ENCODE data around the gene EPHB4.
"Not testable (repeated sequence)": the region's sequence is repeated elsewhere in the genome, so short reads cannot be mapped to it uniquely, and the experiment has no call there.

The EPHB4 gene

DNA sequence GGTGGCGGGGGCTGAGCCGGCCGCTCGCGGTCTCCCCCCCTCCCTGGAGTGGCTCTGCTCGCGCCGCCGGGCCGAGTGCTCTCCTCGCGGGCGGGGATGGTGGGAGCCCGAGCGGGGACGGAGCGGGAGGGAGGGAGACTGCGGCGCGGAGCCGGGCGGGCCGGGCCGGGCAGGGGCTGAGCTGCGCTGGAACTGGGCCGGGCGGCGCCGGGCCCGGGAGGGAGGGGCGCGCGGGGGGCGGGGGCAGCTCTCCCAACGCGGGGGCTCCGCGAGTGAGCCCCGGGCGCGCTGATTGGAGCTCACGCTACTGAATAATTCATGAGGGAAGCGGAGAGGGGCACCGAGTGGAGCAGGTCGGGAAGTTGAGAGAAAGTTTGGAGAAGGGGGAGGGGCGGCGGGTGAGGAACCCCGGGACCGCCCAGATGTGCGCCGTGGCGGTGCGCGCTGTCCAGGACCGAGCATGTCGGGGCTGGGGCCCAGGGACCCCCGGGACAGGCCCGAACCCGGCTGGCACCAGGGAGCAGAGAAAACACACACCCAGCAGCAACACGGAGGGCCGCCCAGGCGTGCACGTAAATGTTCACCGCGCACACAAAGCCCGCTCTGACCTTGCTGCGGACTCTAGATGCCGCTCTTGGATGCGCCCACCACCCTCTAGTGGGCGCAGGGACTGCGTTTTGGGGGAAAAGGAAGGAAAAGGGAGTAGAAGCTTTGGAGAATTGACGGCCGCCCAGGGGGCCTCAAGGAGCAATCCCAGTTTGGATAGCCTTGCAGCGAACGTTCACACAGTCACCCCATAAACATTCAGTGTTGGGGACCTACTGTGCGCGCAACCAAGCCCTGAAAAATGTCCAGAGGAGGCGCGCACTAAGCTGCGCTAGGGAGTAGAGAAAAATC is at the start of gene EPHB4:
Gene EPHB4, minus strand, starts transcription at position 194 of the 897 bp plus-strand sequence. CDS start 493 bp downstream, outside the sequence.
- no peak for DNase-seq (ENCODE audit: low read depth)

DNA sequence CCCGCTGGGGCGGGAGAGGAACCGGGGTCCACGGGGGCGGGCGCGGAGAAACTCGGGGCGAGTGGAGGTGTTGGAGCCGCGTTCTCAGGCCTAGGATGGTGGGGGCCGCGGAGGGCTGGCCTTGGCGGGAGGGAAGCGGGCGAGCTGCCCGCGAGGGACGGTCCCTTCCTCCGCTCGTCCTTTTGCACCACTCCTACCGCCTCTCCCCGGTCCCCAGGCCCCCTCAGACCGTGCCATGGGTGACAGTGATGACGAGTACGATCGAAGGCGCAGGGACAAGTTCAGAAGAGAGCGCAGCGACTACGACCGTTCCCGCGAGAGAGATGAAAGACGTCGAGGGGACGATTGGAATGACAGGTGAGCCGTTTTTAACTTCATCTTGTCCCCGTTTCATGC is 48.0 kb upstream of the EPHB4 start:
- no peak for DNase-seq (ENCODE audit: low read depth)

DNA sequence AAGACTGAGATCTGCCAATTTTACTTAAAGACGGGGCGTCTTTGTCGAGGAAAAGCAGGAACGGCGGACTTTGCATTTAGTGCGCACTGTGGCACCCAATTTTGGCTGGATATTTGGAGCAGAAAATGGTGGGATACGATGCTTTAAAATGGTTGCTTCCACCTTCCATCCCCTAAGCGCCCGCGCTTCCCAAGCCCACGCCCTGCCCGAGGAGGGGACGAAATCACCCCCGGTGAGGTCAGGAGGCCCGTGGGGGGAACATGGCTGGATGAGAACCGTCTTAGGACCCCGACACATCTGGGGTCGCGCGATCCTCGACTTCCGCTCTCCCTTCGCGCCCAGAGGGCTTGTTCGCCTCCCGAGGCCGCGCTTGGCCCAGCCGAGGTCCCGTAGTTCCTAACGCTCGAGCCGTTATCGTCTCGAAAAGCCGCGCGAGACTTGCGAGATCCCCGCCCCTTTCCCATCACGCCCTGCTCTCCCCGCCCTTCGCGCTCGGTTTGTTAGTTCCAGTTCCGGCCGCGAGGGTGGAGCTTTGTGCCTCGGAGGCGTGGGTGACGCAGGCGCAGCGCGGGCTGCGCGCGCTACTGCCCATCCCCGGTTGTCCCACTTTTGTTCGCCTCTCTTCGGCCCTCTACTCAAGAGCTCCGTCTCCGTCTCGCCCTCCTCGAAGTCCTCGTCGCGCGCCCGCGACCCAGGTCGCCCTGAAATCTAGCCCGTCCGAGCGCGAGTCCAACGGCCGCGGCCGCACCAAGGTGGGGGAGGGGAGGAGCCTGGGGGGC is 47.4 kb upstream of the EPHB4 start, which contains the start of gene SRRT:
Gene SRRT, plus strand, starts transcription at position 527 of the 779 bp plus-strand sequence. CDS start 488 bp downstream, outside the sequence.
- peak; percentile 98 for DNase-seq (ENCODE audit: low read depth)

DNA sequence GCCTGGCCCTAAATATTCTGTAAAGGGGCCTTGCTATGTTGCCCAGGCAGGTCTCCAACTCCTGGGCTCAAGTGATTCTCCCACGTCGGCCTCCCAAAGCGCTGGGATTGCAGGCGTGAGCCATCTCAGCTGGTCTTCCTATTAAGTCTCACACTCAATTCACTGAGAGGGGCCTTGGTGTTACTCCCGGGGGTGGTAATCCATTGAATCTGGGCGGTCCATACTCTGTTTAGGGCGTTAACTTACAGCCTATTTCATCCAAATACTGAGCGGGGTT is 46.9 kb upstream of the EPHB4 start:
- no peak for DNase-seq (ENCODE audit: low read depth)

DNA sequence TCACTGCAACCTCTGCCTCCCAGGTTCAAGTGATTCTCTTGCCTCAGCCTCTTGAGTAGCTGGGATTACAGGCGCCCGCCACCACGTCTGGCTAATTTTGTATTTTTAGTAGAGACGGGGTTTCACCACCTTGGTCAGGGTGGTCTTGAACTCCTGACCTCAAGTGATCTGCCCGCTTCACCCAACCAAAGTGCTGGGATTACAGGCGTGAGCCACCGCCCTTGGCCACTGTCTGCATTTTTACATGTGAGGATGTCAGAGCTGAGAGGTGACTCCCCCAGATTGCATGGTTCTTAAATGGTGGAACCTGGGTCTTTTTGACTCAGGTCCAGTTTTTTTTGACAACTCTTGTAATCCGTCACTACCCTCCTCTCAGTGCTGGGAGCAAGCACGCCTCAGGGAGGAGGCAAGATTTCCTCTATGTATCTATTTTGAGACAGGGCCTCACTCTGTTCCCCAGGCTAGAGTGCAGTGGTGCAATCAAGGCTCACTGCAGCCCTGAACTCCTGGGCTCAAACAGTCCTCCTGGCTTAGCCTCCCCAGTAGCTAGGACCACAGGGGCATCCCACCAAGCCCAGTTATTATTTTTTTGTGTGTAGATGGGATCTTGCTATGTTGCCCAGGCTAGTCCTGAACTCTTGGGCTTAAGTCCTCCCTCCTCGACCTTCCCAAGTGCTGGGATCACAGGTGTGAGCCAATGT is 46.4 kb upstream of the EPHB4 start:
- no peak for DNase-seq (ENCODE audit: low read depth)

DNA sequence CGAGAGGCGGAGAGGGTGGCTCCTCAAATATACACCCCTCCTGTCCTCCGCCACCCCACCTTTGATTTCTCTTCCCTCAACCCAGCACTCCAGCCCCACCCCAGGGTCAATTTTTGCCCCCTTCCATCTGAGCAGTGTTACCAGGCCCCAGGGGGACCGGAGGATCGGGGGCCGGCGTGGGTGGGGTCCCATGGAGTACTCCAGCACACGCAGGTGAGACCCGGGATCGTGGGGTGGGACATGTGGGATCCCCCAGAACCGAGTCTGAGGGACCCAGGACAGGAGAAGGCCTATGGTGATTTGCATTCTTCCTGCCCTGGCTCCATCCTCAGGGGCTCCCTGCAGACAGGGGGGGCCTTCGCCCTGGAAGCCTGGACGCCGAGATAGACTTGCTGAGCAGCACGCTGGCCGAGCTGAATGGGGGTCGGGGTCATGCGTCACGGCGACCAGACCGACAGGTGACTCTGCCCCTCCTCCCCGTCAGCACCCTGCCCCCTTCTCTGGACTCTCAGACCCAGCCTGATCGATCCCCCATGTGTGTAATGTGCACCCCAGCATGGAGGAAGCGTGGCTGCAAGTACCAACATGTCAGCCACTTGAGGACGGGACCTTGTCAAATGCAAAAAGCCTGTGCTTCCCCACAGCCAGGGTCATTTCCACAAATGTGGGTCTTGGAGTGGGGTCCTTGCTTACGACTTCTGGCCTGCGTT is 40.6 kb upstream of the EPHB4 start:
- no peak for DNase-seq (ENCODE audit: low read depth)

DNA sequence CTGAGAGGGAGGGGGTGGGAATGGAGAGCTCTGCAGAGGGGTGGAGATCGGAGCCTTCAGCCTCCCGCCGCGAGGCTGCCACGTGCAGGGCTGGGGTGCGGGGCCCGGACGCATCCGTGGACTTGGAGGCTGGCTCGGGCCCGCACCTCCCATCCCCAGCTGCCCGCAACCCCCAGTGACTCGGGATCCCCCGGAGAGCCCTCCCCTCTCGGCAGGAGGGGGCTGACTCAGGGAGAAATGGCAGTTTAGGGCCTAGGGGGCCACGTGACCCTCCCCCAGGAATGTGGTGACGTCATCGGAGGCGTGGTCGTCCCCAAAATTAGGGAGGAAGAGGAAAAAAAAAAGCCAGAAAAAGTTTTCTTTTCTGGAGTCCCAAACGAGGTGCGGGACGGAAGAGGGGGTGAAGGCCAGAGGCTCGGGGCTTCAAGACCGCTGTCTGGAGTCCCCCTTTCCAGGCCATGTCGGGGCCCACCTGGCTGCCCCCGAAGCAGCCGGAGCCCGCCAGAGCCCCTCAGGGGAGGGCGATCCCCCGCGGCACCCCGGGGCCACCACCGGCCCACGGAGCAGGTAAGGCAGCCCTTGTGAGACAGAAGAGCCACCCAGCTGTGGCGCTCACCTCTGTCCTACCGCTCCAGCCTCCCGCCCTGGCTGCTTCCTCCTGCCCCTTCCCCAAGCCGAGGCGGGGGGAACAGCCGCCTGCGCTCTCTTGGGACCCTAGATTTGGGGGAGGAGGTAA is 39.9 kb upstream of the EPHB4 start, which contains the start of gene TRIP6:
Gene TRIP6, plus strand, starts transcription at position 348 of the 736 bp plus-strand sequence. Its CDS starts 111 bp downstream, at position 459.
- DNase-seq (ENCODE audit: low read depth) = peak; percentile 62

DNA sequence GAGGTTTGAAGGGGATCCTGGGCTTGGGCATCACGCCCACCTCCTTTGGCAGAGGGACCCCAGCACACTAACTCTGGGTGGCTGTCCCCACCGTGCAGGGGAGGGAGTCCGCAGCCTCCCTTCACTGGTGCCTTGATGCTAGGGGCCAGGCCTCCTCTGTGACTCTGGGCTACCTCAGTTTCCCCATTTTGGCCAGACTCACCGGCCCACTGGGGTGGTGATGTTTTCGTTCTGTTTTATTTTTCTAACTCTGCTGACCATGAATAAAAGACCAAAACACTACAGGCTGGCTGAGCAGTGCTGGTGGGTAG is 39.4 kb upstream of the EPHB4 start:
- no peak for DNase-seq (ENCODE audit: low read depth)

DNA sequence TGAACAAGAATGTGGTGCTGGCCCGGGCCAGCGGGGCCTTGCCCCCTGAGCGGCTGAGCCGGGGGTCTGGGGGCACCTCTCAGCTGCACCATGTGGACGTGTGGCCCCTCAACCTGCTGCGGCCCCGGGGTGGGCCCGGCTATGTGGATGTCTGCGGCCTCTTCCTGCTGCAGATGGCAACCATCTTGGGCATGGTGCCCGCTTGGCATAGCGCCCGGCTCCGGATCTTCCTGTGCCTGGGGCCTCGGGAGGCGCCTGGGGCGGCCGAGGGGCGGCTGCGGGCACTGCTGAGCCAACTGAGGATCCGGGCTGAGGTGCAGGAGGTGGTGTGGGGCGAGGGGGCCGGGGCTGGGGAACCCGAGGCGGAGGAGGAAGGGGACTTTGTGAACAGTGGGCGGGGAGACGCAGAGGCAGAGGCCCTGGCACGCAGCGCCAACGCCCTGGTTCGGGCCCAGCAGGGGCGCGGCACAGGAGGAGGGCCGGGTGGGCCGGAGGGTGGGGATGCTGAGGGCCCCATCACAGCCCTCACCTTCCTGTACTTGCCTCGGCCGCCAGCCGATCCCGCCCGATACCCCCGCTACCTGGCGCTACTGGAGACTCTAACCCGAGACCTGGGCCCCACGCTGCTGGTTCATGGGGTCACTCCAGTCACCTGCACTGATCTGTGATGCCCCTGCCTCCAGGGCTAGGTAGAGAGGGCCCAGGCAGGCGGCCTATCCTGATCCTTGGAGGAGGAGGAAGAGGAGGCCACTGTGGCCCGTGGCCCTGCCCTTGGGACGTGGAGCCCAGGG is 38.8 kb upstream of the EPHB4 start:
- DNase-seq (ENCODE audit: low read depth) = no peak

DNA sequence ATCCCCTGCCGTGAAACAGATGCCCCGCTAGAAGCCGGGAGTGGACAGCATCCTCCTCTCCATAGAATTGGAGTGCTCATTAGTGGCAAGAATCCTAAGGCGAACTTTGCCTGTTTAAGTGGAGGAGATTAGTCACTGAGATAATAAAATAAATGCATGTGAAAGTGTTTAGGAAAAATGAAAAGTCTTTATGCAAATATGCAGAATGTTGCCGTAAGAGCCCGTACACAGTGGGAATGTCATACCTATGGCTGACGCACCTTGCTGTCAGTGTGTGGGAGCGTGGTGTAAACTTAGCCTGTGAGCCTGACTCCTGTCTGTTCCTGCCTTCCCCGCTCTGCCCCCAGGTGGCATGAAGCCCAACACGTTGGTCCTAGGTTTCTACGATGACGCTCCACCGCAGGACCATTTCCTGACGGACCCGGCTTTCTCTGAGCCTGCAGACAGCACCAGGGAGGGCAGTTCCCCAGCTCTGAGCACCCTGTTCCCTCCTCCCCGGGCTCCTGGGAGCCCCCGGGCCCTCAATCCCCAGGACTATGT is 38.1 kb upstream of the EPHB4 start:
- no peak for DNase-seq (ENCODE audit: low read depth)

DNA sequence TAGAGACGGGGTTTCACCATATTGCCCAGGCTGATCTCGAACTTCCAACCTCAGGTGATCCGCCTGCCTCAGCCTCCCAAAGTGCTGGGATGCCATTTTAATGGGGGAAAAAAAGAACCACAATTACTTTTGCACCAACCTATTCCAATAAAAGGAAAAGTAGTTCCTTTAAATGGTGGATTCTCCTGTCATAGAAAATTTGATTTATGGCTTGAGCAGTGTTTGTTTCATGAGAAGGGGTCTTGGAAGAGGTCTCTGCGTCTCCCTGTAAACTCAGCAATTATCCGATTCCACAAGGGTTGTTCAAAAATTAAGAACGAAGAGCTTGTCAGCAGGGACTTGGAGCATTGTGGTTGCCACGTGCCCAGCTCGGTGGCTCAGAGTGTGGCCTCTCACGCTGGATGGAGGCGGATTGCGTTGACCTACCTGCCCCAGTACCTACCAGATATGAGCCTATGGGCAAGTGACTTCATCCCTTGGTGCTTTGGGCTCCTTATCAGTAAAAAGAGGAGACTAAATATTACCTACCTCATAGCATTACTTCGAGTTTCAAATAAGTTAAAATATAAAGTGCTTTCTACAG is 37.0 kb upstream of the EPHB4 start:
- DNase-seq (ENCODE audit: low read depth) = no peak

DNA sequence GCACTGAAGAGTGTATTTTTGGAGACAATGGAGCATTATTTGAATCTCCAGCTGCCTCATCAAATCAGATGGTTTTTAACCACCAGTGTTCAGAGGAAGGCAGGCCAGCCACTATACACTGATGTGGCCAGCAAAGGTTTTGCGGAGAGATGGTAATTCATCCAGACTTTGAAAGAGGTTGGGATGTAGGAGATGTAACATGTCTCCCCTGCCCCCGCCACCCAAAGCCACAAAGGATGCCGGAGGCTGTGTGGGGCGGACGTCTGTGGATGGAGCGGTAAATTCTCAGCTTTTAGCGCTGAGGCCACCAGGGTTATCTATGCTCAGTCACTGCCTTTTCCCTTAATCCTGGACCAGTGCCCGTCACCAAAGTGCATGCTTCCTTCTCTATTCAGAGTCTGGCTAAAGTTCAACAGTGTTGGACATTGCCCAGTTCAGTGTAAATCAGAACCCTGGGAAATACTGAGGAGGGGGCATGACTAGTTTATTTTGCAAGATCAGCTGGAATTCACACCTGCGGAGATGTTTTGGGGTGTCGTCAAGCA is 36.2 kb upstream of the EPHB4 start:
- DNase-seq (ENCODE audit: low read depth) = no peak

DNA sequence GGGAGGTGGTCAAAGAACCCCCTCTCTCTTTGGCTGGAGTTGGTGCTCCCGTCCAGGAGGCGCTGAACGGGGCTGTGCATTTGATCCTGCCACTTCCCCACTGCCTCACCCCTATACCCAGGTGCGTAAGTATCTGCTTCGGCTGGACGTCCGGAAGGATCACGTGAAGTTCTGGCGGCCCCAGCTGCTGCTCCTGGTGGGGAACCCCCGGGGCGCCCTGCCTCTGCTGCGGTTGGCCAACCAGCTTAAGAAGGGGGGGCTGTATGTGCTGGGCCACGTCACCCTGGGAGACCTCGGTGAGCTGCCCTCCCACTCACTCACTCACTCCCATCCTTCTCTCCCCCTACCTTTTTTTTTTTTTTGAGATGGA is 34.3 kb upstream of the EPHB4 start:
- no peak for DNase-seq (ENCODE audit: low read depth)

DNA sequence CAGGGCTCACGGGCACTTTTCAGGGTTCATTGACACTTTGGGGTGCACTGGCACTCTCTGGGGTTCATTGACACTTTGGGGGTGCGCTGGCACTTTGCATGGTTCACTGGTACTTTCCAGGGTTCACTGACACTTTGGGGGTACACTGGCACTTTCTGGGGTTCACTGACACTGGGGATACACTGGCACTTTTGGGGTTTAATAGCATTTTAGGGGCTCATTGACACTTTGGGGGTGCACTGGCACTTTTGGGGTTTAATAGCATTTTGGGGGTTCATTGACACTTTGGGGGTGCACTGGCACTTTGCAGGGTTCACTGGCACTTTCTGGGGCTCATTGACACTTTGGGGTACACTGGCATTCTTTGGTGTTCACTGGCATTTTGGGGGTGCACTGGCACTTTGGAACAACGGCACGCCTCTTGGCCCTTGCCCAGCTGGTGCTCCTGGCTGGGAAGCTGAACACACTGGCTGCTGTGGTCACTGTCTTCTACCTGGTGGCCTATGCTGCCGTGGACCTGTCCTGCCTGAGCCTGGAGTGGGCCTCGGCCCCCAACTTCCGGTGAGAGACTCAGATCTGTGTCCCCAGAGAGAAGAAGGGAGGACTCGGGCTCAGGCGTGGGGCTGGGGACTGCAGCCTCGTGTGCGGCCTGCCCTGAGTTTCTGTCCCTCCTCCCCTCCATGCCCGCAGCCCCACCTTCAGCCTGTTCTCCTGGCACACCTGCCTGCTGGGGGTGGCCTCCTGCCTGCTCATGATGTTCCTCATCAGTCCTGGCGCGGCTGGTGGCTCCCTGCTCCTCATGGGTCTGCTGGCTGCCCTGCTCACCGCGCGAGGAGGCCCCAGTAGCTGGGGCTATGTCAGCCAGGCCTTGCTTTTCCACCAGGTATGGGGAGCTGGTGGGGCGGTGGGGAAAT is 33.6 kb upstream of the EPHB4 start:
- DNase-seq (ENCODE audit: low read depth) = no peak

DNA sequence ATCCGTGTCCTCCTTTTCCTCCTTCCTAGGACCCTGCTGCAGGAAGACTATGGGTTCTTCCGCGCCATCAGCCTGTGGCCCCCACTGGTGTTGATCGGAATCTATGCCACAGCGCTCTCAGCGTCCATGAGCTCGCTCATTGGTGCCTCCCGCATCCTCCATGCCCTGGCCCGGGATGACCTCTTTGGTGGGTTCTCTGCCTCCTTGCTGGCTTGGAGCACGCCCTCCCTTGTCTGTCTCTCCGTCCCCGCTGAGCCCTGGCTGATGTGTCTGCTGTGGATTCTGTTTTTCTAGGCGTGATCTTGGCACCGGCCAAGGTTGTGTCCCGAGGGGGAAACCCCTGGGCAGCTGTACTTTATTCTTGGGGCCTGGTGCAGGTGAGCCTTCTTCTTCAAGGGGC is 32.5 kb upstream of the EPHB4 start:
- DNase-seq (ENCODE audit: low read depth) = no peak

DNA sequence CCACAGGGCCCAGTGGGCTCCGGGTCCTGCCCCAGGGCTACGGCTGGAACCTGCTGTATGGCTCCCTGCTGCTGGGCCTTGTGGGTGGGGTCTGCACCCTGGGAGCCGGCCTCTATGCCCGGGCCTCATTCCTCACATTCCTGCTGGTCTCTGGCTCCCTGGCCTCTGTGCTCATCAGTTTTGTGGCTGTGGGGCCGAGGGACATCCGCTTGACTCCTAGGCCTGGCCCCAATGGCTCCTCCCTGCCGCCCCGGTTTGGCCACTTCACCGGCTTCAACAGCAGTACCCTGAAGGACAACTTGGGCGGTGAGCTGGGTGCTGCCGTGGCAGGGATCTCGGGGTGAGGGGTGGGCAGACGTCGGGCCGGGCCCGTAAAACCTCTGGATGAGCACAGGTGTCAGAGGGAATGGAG is 29.6 kb upstream of the EPHB4 start:
- DNase-seq (ENCODE audit: low read depth) = no peak

DNA sequence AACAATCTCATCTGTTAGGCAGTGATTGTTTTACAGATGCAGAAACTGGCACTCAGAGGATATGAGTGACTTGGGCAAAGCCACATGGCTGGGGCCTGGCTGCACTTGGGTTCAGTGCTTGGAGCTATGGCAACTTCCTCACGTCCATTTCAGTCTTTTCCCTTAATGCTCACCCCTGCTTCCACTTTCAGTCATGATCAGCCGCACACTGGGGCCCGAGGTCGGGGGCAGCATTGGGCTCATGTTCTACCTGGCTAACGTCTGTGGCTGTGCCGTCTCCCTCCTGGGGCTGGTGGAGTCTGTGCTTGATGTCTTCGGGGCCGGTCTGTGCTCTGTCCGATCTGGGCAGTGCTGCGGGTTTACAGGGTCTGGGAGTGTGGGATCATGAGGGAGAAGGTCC is 28.2 kb upstream of the EPHB4 start:
- DNase-seq (ENCODE audit: low read depth) = no peak

DNA sequence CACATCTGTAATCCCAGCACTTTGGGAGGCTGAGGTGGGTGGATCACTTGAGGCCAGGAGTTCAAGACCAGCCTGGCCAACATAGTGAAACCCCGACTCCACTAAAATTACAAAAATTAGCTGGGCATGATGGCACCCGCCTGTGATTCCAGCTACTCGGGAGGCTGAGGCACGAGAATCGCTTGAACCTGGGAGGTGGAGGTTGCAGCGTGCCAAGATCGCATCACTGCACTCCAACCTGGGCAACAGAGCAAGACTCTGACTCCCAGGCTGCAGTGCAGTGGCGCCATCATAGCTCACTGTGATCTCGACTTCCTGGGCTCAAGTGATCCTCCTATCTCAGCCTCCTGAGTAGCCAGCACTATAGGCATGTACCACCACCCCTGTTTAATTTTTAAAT is 27.6 kb upstream of the EPHB4 start:
- DNase-seq (ENCODE audit: low read depth) = not testable (repeated sequence)

Data from stimulated activated CD4-positive, alpha-beta T cell treated with anti-CD3 and anti-CD28 coated beads, Interleukin-2, amount 100 ng/mL, for 4 hours (primary cell).